HL-60 (cell line): ENCODE data around the gene UBE2J1.

Experiments used
- DNase-seq, 2 experiments: peaks; one replicate each; pipeline ENCODE4 v3.0.0-alpha.2; 2010 to 2020; ENCODE audit warnings: low read depth in 1 of 2, low spot score in 1 of 2
- H3K27ac ChIP-seq: fragments of 250-450 bp; sonication (Bioruptor Pico); replicated peaks from 2 replicates; pipeline ENCODE4 v1.5.1; 2020; ENCODE audit warnings: mild to moderate bottlenecking, moderate library complexity
- H3K27me3 ChIP-seq: fragments of 250-450 bp; sonication (Bioruptor Pico); 2 replicates; pipeline ENCODE4 v1.5.1; 2021; ENCODE audit warnings: mild to moderate bottlenecking, moderate library complexity; ENCODE audit not compliant: insufficient read depth, poor library complexity, severe bottlenecking
- H3K4me3 ChIP-seq: replicated peaks from 2 replicates; pipeline ENCODE4 v1.5.1; 2011; ENCODE audit warnings: mild to moderate bottlenecking, control low read depth, low read length; ENCODE audit not compliant: insufficient read depth
- GABPA ChIP-seq: IDR thresholded peaks from 2 replicates; pipeline ENCODE4 v1.6.1; 2012; ENCODE audit warnings: low read depth
- POLR2AphosphoS5 ChIP-seq: IDR thresholded peaks from 2 replicates; pipeline ENCODE4 v1.6.1; 2012; ENCODE audit warnings: low read depth
- SPI1 ChIP-seq: IDR thresholded peaks from 2 replicates; pipeline ENCODE4 v1.6.1; 2012; ENCODE audit warnings: low read depth, mild to moderate bottlenecking, borderline replicate concordance
- TF ChIP-seq, protein P1 (sequence below): IDR thresholded peaks from 2 replicates; pipeline ENCODE4 v1.6.1; 2012; ENCODE audit warnings: low read depth; ENCODE audit not compliant: insufficient replicate concordance
- TF ChIP-seq, protein P2 (sequence below): IDR thresholded peaks from one replicate; pipeline ENCODE4 v1.5.1; 2011; ENCODE audit warnings: low read length, control low read depth, inconsistent platforms; ENCODE audit not compliant: insufficient read depth

Gene UBE2J1

DNA sequence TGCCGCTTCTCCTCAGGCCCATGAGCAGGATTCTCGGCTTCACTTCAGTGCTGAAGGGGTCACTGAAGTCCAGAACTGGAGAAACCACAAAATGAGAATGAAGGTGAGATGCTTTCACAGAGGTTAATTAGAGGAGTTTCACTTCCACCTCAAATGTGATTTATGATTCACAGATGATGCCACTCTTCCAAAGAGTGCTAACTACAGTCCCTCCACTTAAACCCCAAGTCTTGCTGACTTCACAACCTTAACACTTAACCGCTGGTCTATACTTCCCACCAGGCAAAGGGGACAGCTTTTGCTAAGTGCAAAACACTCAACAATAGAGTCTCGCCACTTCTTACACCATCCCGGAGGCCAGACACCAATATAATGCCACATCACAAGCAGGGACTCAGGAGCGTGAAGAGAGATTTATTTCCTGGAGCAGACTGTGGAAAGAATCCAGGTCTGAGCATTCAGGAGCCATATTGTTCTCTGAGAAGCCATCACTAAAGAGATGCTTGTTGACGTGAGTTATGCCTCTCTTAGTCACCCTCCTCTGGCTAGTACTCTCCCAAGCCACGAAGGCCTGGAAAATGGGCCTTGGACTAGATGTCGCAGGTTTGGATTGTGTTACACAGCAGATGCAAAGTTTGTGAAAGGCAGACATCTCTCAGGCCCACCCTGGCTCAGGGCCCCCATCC, 35.1 kb upstream of the UBE2J1 start:
- H3K4me3 ChIP-seq, result no peak overlapping the region
- TF ChIP-seq POLR2AphosphoS5 (no peak), GABPA (no peak), SPI1 (no peak)
- TF ChIP-seq, protein P1, sequence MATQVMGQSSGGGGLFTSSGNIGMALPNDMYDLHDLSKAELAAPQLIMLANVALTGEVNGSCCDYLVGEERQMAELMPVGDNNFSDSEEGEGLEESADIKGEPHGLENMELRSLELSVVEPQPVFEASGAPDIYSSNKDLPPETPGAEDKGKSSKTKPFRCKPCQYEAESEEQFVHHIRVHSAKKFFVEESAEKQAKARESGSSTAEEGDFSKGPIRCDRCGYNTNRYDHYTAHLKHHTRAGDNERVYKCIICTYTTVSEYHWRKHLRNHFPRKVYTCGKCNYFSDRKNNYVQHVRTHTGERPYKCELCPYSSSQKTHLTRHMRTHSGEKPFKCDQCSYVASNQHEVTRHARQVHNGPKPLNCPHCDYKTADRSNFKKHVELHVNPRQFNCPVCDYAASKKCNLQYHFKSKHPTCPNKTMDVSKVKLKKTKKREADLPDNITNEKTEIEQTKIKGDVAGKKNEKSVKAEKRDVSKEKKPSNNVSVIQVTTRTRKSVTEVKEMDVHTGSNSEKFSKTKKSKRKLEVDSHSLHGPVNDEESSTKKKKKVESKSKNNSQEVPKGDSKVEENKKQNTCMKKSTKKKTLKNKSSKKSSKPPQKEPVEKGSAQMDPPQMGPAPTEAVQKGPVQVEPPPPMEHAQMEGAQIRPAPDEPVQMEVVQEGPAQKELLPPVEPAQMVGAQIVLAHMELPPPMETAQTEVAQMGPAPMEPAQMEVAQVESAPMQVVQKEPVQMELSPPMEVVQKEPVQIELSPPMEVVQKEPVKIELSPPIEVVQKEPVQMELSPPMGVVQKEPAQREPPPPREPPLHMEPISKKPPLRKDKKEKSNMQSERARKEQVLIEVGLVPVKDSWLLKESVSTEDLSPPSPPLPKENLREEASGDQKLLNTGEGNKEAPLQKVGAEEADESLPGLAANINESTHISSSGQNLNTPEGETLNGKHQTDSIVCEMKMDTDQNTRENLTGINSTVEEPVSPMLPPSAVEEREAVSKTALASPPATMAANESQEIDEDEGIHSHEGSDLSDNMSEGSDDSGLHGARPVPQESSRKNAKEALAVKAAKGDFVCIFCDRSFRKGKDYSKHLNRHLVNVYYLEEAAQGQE, result no peak
- TF ChIP-seq, protein P2, sequence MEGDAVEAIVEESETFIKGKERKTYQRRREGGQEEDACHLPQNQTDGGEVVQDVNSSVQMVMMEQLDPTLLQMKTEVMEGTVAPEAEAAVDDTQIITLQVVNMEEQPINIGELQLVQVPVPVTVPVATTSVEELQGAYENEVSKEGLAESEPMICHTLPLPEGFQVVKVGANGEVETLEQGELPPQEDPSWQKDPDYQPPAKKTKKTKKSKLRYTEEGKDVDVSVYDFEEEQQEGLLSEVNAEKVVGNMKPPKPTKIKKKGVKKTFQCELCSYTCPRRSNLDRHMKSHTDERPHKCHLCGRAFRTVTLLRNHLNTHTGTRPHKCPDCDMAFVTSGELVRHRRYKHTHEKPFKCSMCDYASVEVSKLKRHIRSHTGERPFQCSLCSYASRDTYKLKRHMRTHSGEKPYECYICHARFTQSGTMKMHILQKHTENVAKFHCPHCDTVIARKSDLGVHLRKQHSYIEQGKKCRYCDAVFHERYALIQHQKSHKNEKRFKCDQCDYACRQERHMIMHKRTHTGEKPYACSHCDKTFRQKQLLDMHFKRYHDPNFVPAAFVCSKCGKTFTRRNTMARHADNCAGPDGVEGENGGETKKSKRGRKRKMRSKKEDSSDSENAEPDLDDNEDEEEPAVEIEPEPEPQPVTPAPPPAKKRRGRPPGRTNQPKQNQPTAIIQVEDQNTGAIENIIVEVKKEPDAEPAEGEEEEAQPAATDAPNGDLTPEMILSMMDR, result no peak
- no peaks in the 10 kb centered on the region for H3K27me3 ChIP-seq
- DNase-seq, result no peak
- no peak overlapping the region for H3K27ac ChIP-seq

- no peak overlapping the region for H3K27ac ChIP-seq
- H3K4me3 ChIP-seq, result no peak overlapping the region
- DNase-seq, result no peak
- TF ChIP-seq, protein P2, result no peak
- no peak for TF ChIP-seq GABPA
- TF ChIP-seq, protein P1, result no peak
- no peak for TF ChIP-seq POLR2AphosphoS5
- TF ChIP-seq SPI1, result no peak
- H3K27me3 ChIP-seq, result no peaks in the 10 kb centered on the region
These were observed 34.5 kb upstream of the UBE2J1 start for GRCh38 chr6:89386917-89387491.

- no peak for TF ChIP-seq GABPA
- TF ChIP-seq, protein P1, result no peak
- no peak for TF ChIP-seq POLR2AphosphoS5
- no peak for TF ChIP-seq SPI1
- TF ChIP-seq, protein P2, result no peak
- Histone ChIP-seq H3K4me3 (no peak overlapping the region), H3K27me3 (no peaks in the 10 kb centered on the region), H3K27ac (no peak overlapping the region)
- no peak for DNase-seq
These were observed 33.3 kb upstream of the UBE2J1 start for GRCh38 chr6:89385846-89386245.
